Panc1 (cell line): ENCODE data around the gene PPP1R16B. TPM values are rescaled to one million over a fixed set of nuclear protein-coding genes. Genes with fewer than 3 reads are reported as not detected.

Experiments
- ATAC-seq: fragments of 200-7000 bp; cut with Tn5 transposase; 2 replicates; pipeline ENCODE4 v1.9.1; 2020; ENCODE audit warnings: mild to moderate bottlenecking, moderate library complexity
- BruUV-seq: library from RNA; stranded (reverse); fragments of 400-500 nt; replicated peaks from 2 replicates; lab custom pipeline; 2021; lab: Mats Ljungman, UMichigan
- CTCF ChIA-PET: fragments of 300-600 bp; sonication (Branson Sonifier 250); formaldehyde crosslinking; loops from one replicate; lab custom pipeline; 2022; ENCODE audit warnings: antibody characterized with exemption; lab: Charles Lee
- POLR2A ChIA-PET: fragments of 300-600 bp; sonication (Branson Sonifier 250); formaldehyde crosslinking; loops from one replicate; lab custom pipeline; 2022; ENCODE audit warnings: antibody characterized with exemption; lab: Charles Lee
- DNase-seq: peaks from one replicate; pipeline ENCODE4 v3.0.0-alpha.2; 2010; ENCODE audit warnings: low read depth, low spot score
- H3K27ac ChIP-seq: 2 replicates; pipeline ENCODE4 v1.5.1; 2011; ENCODE audit warnings: mild to moderate bottlenecking, low read length, inconsistent platforms
- H3K27me3 ChIP-seq: fragments of 200-500 bp; sonication (Bioruptor generic); 2 replicates; pipeline ENCODE4 v1.6.0; 2014; ENCODE audit warnings: low read length, inconsistent platforms; ENCODE audit not compliant: control insufficient read depth, insufficient read depth
- H3K36me3 ChIP-seq: fragments of 200-500 bp; sonication (Bioruptor generic); 2 replicates; pipeline ENCODE4 v1.5.1; 2014; ENCODE audit warnings: inconsistent platforms, mild to moderate bottlenecking, low read length, moderate library complexity; ENCODE audit not compliant: control insufficient read depth, insufficient read depth
- H3K4me1 ChIP-seq: 2 replicates; pipeline ENCODE4 v1.5.1; 2011; ENCODE audit warnings: inconsistent platforms, mild to moderate bottlenecking, low read length, moderate library complexity; ENCODE audit not compliant: control insufficient read depth, insufficient read depth
- H3K4me3 ChIP-seq, 2 experiments: 2 replicates each; pipeline ENCODE4 v1.5.1; 2011 to 2012; ENCODE audit warnings: low read depth in 2 of 2, low read length in 2 of 2, mild to moderate bottlenecking in 2 of 2, inconsistent platforms in 1 of 2, moderate library complexity in 1 of 2
- H3K9me3 ChIP-seq: fragments of 200-500 bp; sonication (Bioruptor generic); 2 replicates; pipeline ENCODE4 v1.5.1; 2014; ENCODE audit warnings: low read depth, mild to moderate bottlenecking, inconsistent platforms, low read length, moderate library complexity; ENCODE audit not compliant: control insufficient read depth, insufficient read depth
- CTCF ChIP-seq: fragments of 450-650 bp; IDR thresholded peaks from 2 replicates; pipeline ENCODE4 v1.5.1; 2017; ENCODE audit warnings: mild to moderate bottlenecking
- POLR2AphosphoS5 ChIP-seq: IDR thresholded peaks from 2 replicates; pipeline ENCODE4 v1.6.1; 2012; ENCODE audit warnings: mild to moderate bottlenecking, low read depth, low read length, moderate library complexity
- REST ChIP-seq, 2 experiments: IDR thresholded peaks; 2 replicates each; pipeline ENCODE4 v1.6.1; 2011 to 2012; ENCODE audit warnings: low read depth in 2 of 2, control low read depth in 1 of 2, low read length in 1 of 2, mild to moderate bottlenecking in 1 of 2, moderate library complexity in 1 of 2; ENCODE audit not compliant: insufficient read depth in 1 of 2
- SIN3A ChIP-seq: IDR thresholded peaks from 2 replicates; pipeline ENCODE4 v1.6.1; 2012; ENCODE audit warnings: low read depth, mild to moderate bottlenecking, low read length, moderate library complexity, borderline replicate concordance; ENCODE audit not compliant: insufficient read depth
- TCF7L2 ChIP-seq: IDR thresholded peaks from 2 replicates; pipeline ENCODE4 v1.6.1; 2011; ENCODE audit warnings: mild to moderate bottlenecking, low read depth, low read length, inconsistent platforms
- in situ Hi-C: cut with HindIII; loops from 2 replicates; pipeline ENCODE4 v1.10.0; 2016; ENCODE audit warnings: low sequenced_read_pairs, low pct_unique_long_range_greater_than_20kb
- intact Hi-C: fragments of 100-400 bp; cut with micrococcal nuclease; formaldehyde crosslinking; loops from one replicate; pipeline ENCODE4 v1.10.0; 2022; ENCODE audit not compliant: unreplicated experiment
- total RNA-seq: library from RNA; stranded (reverse); gene quantifications from one replicate; pipeline ENCODE4 v1.2.1, GENCODE V29; 2021; ENCODE audit not compliant: unreplicated experiment

The PPP1R16B gene
- total RNA-seq, 1 experiment from 2014 or later = 0.92 TPM

- no peaks in the 10 kb centered on the region for H3K9me3 ChIP-seq
- DNase-seq = no peak
- peaks cover 14% of the 10 kb centered on the region for H3K27me3 ChIP-seq
- H3K36me3 ChIP-seq = no peaks in the 10 kb centered on the region
- intact Hi-C loops = no loop called here
- no peak for TF ChIP-seq REST (IDR thresholded peaks at IDR 0.05; ENCODE audit: insufficient read depth in 1 of 2, low read depth in 2 of 2, low read length in 1 of 2)
- no peak for TF ChIP-seq SIN3A
- TF ChIP-seq CTCF = no peak
- no peak for TF ChIP-seq TCF7L2
- no peak for TF ChIP-seq POLR2AphosphoS5
- H3K27ac ChIP-seq = no peak overlapping the region
- no peak overlapping the region for H3K4me3 ChIP-seq
- in situ Hi-C loops = no loop called here
- CTCF ChIA-PET = no interaction called here
- no peak for ATAC-seq
- no TSS peak for BruUV-seq
- H3K4me1 ChIP-seq = no peaks in the 10 kb centered on the region
- POLR2A ChIA-PET = no interaction called here
Observed at GRCh38 chr20:38847840-38848239, 42.3 kb downstream of the PPP1R16B start.

- intact Hi-C loops (no loop called here), in situ Hi-C loops (no loop called here)
- H3K36me3 ChIP-seq = no peaks in the 10 kb centered on the region
- no TSS peak for BruUV-seq
- TF ChIP-seq TCF7L2 (no peak), CTCF (no peak), SIN3A (no peak), POLR2AphosphoS5 (no peak), REST (IDR thresholded peaks at IDR 0.05; ENCODE audit: insufficient read depth in 1 of 2, low read depth in 2 of 2, low read length in 1 of 2) (no peak)
- CTCF ChIA-PET = no interaction called here
- H3K4me1 ChIP-seq = no peaks in the 10 kb centered on the region
- no peaks in the 10 kb centered on the region for H3K9me3 ChIP-seq
- ATAC-seq (no peak), DNase-seq (no peak)
- POLR2A ChIA-PET = interaction anchor here (0.6 kb wide), 1 partner anchor 31 kb away, joined by 7 read pairs; no protein-coding TSS in a partner anchor
- no peaks in the 10 kb centered on the region; the same call in 1 of the 2 replicates for H3K27me3 ChIP-seq
- no peak overlapping the region for H3K4me3 ChIP-seq
- no peak overlapping the region for H3K27ac ChIP-seq
Observed at GRCh38 chr20:38853759-38854158, 48.3 kb downstream of the PPP1R16B start.
